Mucosa of rectum (tissue), 2 donors: Measurements from ENCODE around the gene CELA2A.
"Not testable (repeated sequence)": the region's sequence is repeated elsewhere in the genome, so short reads cannot be mapped to it uniquely, and the experiment has no call there.

Experiments used
- H3K27ac ChIP-seq, 2 donors: one replicate each; pipeline ENCODE4 v1.7.0; 2013; ENCODE audit warnings: inconsistent platforms in 2 of 2, low read depth in 2 of 2, low read length in 2 of 2
- H3K27me3 ChIP-seq, 2 donors: one replicate each; pipeline ENCODE4 v1.7.0; 2013; ENCODE audit warnings: low read length in 2 of 2; ENCODE audit not compliant: control insufficient read depth in 2 of 2, insufficient read depth in 2 of 2
- H3K36me3 ChIP-seq, 2 donors: one replicate each; pipeline ENCODE4 v1.7.0; 2013; ENCODE audit warnings: low read length in 2 of 2; ENCODE audit not compliant: control insufficient read depth in 2 of 2, insufficient read depth in 2 of 2
- H3K4me1 ChIP-seq, 2 donors: one replicate each; pipeline ENCODE4 v1.7.0; 2013; ENCODE audit warnings: low read length in 2 of 2, mild to moderate bottlenecking in 1 of 2; ENCODE audit not compliant: control insufficient read depth in 2 of 2, insufficient read depth in 2 of 2
- H3K4me3 ChIP-seq, 2 donors: one replicate each; pipeline ENCODE4 v1.7.0; 2013; ENCODE audit warnings: low read length in 2 of 2
- H3K9ac ChIP-seq, 2 donors: one replicate each; pipeline ENCODE4 v1.7.0; 2013; ENCODE audit warnings: low read length in 2 of 2, low read depth in 1 of 2, mild to moderate bottlenecking in 1 of 2
- H3K9me3 ChIP-seq, 2 donors: one replicate each; pipeline ENCODE4 v1.7.0; 2013; ENCODE audit warnings: low read length in 2 of 2; ENCODE audit not compliant: control insufficient read depth in 2 of 2
- donor health status: healthy.
- donor health status: Normal muscosa, but diverticular disease.

The CELA2A gene

GRCh38 chr1:15509586-15509985 lies 53.1 kb downstream of the CELA2A start:
- Histone ChIP-seq H3K9me3 (no peaks in the 10 kb centered on the region), H3K9ac (no peak overlapping the region), H3K36me3 (peaks cover 6 to 12% of the 10 kb centered on the region in 2 donors), H3K4me3 (no peak overlapping the region), H3K4me1 (no peaks in the 10 kb centered on the region), H3K27ac (no peak overlapping the region), H3K27me3 (no peaks in the 10 kb centered on the region)

DNA sequence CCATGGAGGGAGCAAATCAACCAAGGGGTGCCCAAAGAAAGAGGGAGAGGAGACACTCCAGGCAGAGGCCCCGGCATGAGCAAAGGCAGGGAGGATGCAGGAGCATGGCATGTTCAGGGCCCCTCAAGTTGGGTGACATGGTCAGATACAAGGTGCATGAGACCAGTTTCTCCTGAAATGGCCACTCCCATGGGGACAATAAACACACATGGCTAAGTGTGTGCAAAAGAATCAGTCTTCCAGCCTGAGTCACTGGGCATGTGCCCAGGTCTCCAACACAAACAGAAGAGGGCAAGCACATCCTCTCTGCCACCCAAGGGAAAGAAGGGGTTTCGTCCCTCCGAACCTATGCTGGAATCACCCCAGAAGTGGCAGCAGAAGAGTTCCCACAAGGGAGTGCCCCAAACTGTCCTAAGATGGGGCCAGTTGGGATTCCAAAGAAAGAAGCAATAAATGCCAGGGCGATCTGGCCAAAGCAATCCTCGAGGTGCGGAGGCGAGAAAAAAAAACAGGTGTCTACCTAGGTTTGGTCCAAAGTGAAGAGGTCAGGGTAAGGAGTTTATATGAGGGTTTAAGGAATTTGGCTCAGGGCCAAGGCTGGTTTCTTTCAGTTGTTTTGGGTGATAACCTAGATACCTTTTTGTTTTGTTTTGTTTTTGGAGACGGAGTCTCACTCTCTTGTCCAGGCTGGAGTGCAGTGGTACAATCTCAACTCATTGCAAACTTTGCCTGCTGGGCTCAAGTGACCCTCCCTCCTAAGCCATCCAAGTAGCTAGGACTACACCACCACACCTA lies 54.3 kb downstream of the CELA2A start:
- H3K9me3 ChIP-seq: no peaks in the 10 kb centered on the region
- no peak overlapping the region for H3K27ac ChIP-seq
- H3K4me1 ChIP-seq: peaks cover 0 to 3% of the 10 kb centered on the region in 2 donors
- peaks cover 6 to 8% of the 10 kb centered on the region in 2 donors for H3K36me3 ChIP-seq
- no peak overlapping the region for H3K9ac ChIP-seq
- H3K4me3 ChIP-seq: no peak overlapping the region
- H3K27me3 ChIP-seq: no peaks in the 10 kb centered on the region

GRCh38 chr1:15513192-15513591 lies 56.7 kb downstream of the CELA2A start:
- Histone ChIP-seq H3K9me3 (no peaks in the 10 kb centered on the region), H3K4me1 (peaks cover 0 to 3% of the 10 kb centered on the region in 2 donors), H3K27ac (no peak overlapping the region), H3K36me3 (peaks cover 3 to 18% of the 10 kb centered on the region in 2 donors), H3K4me3 (no peak overlapping the region), H3K9ac (no peak overlapping the region), H3K27me3 (no peaks in the 10 kb centered on the region)

- no peak overlapping the region for H3K4me3 ChIP-seq
- H3K27me3 ChIP-seq: no peaks in the 10 kb centered on the region
- H3K27ac ChIP-seq: no peak overlapping the region
- H3K36me3 ChIP-seq: peaks cover 3 to 19% of the 10 kb centered on the region in 2 donors
- no peaks in the 10 kb centered on the region for H3K9me3 ChIP-seq
- no peak overlapping the region for H3K9ac ChIP-seq
- peaks cover 0 to 3% of the 10 kb centered on the region in 2 donors for H3K4me1 ChIP-seq
Measured at GRCh38 chr1:15513919-15514318, 57.4 kb downstream of the CELA2A start.

DNA sequence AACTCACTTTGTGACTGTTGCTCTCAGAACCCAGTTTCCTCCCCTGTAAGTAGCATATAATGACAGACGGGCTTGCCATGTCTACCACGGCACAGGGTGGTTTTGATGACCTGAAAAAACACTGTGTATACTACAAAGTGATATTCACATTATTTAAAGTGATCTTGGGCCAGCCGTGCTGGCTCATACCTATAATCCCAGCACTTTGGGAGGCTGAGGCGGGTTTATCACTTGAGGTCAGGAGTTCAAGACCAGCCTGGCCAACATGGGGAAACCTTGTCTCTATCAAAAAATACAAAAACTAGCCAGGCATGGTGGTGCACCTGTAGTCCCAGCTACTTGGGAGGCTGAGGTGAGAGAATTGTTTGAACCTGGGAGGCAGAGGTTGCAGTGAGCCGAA lies 58.0 kb downstream of the CELA2A start:
- not testable (repeated sequence) for H3K4me1 ChIP-seq, H3K9ac ChIP-seq, H3K27ac ChIP-seq, H3K27me3 ChIP-seq, H3K9me3 ChIP-seq, H3K4me3 ChIP-seq
- H3K36me3 ChIP-seq: peaks cover 3 to 19% of the 10 kb centered on the region in 2 donors

- no peaks in the 10 kb centered on the region for H3K9me3 ChIP-seq
- H3K4me1 ChIP-seq: peaks cover 0 to 3% of the 10 kb centered on the region in 2 donors
- H3K27me3 ChIP-seq: no peaks in the 10 kb centered on the region
- H3K36me3 ChIP-seq: peaks cover 3 to 19% of the 10 kb centered on the region in 2 donors
- H3K27ac ChIP-seq: no peak overlapping the region
- no peak overlapping the region for H3K4me3 ChIP-seq
- H3K9ac ChIP-seq: no peak overlapping the region
Measured at GRCh38 chr1:15515022-15515663, 58.6 kb downstream of the CELA2A start.

DNA sequence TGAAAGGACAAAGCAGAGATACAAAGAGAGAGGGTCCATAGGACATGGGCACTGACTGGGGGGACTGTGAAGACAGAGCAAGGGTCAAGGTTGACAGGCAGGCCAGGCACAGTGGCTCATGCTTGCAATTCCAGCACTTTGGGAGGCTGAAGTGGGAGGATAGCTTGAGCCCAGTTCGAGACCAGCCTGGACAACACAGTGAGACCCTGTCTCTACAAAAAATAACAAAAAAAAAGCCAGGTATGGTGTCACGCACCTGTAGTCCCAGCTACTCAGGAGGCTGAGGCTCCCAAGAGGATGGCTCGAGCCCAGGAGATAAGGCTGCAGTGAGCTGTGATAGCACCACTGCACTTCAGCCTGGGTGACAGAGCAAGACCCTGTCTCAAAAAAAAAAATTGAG lies 63.1 kb downstream of the CELA2A start:
- H3K4me1 ChIP-seq: peaks cover 9 to 13% of the 10 kb centered on the region in 2 donors
- H3K9ac ChIP-seq: no peak overlapping the region
- no peak overlapping the region for H3K27ac ChIP-seq
- H3K4me3 ChIP-seq: no peak overlapping the region
- H3K9me3 ChIP-seq: no peaks in the 10 kb centered on the region
- peaks cover 0 to 14% of the 10 kb centered on the region in 2 donors for H3K36me3 ChIP-seq
- no peaks in the 10 kb centered on the region for H3K27me3 ChIP-seq

DNA sequence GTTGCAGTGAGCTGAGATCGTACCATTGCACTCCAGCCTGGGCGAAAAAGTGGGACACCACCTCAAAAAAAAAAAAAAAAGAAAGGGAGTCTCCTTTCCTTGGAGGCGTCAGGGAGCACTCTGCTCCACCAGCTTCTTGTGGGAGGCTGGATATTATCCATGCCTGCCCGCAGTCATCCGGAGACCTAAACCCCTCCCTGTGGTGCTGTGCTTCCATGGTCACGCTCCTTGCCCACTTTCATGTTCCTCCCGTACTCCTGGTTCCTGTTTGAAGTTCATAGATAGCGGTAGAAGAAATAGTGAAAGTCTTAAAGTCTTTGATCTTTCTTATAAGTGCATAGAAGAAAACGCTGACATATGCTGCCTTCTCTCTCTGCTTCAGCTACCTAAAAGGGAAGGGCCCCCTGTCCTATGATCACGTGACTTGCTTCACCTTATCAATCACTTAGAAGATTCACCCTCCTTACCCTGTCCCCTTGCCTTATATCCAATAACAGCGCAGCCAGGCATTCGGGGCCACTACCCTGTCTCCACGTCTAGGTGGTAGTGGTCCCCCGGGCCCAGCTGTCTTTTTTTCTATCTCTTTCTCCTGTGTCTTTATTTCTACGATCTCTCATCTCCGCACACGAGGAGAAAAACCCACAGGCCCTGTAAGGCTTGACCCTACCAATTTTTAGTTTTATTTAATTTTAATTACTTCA lies 64.8 kb downstream of the CELA2A start:
- Histone ChIP-seq H3K36me3 (peaks cover 0 to 14% of the 10 kb centered on the region in 2 donors), H3K4me1 (peaks cover 19% of the 10 kb centered on the region in 2 donors)
- not testable (repeated sequence) for H3K27ac ChIP-seq, H3K27me3 ChIP-seq, H3K4me3 ChIP-seq, H3K9ac ChIP-seq, H3K9me3 ChIP-seq
